Hepatocyte (in vitro differentiated cells): ENCODE measurements around the gene ADCY6.

Experiments used
- CTCF ChIP-seq: fragments of 200-600 bp; sonication (generic); IDR thresholded peaks from 2 replicates; pipeline ENCODE4 v1.5.1; 2016; ENCODE audit warnings: antibody characterized with exemption, mild to moderate bottlenecking; ENCODE audit not compliant: poor library complexity
- EZH2phosphoT487 ChIP-seq: fragments of 200-600 bp; sonication (generic); IDR thresholded peaks from one replicate; pipeline ENCODE4 v1.6.1; 2018; ENCODE audit warnings: antibody characterized with exemption, mild to moderate bottlenecking, low read depth, moderate library complexity; ENCODE audit not compliant: unreplicated experiment, severe bottlenecking

- TF ChIP-seq EZH2phosphoT487 (no peak), CTCF (no peak)
Observed at GRCh38 chr12:48768147-48768546, 20.7 kb downstream of the ADCY6 start.
